ENCODE measurements around the gene TRAF2. TPM values are rescaled to one million over a fixed set of nuclear protein-coding genes. Genes with fewer than 3 reads are reported as not detected.

Gene TRAF2
- polyA plus RNA-seq, 3 donors: 1.6 to 6.1 (median 2.0) TPM

- H3K36me3 Mint-ChIP-seq: peaks cover 61 to 78% of the 10 kb centered on the region in 2 donors
- peaks cover 52 to 79% of the 10 kb centered on the region in 2 donors for H3K36me3 ChIP-seq (replicated peaks in 1 of 2; ENCODE audit: control insufficient read depth in 1 of 2, insufficient read depth in 2 of 2, low read length in 2 of 2)
- peaks cover 0 to 1% (median 0%) of the 10 kb centered on the region in 3 donors for H3K27me3 Mint-ChIP-seq (ENCODE audit: low read depth in 3 of 3)
- DNase-seq: no peak
- H2AFZ ChIP-seq (ENCODE audit: insufficient read depth, low read depth, low read length, poor library complexity, severe bottlenecking): no peak overlapping the region
- no peak for TF ChIP-seq CTCF (IDR thresholded peaks at IDR 0.05)
- no peaks in the 10 kb centered on the region for H4K20me1 ChIP-seq (ENCODE audit: insufficient read depth, low read length)
- H3K27ac ChIP-seq (ENCODE audit: low read depth in 1 of 2, low read length in 2 of 2): no peak overlapping the region
- intact Hi-C loops (cut with micrococcal nuclease): no loop called here
- H3K4me1 Mint-ChIP-seq: no peaks in the 10 kb centered on the region
- H3K27me3 ChIP-seq (ENCODE audit: control insufficient read depth in 2 of 2, insufficient read depth in 2 of 2, low read length in 2 of 2): no peaks in the 10 kb centered on the region
- peak overlapping the region in 2 of 7 donors; percentile 54 to 78 for H3K27ac Mint-ChIP-seq
- no peak overlapping the region for H3K4me3 Mint-ChIP-seq
- peaks cover 0 to 2% (median 0%) of the 10 kb centered on the region in 7 donors for H3K9me3 Mint-ChIP-seq
- no peaks in the 10 kb centered on the region for H3K9me3 ChIP-seq (replicated peaks in 1 of 2; ENCODE audit: control insufficient read depth in 1 of 2, insufficient read depth in 1 of 2, low read length in 2 of 2)
- H3K4me1 ChIP-seq (ENCODE audit: control insufficient read depth in 1 of 2, insufficient read depth in 2 of 2, low read length in 2 of 2): no peaks in the 10 kb centered on the region
- no peak overlapping the region for H3K4me3 ChIP-seq (replicated peaks in 1 of 3; ENCODE audit: low read depth in 2 of 3, low read length in 3 of 3)
- no peak overlapping the region for H3K9ac ChIP-seq (ENCODE audit: insufficient read depth, low read length, poor library complexity, severe bottlenecking)
- no peaks in the 10 kb centered on the region for H3K79me2 ChIP-seq (ENCODE audit: insufficient read depth, low read length)
- H3K4me2 ChIP-seq (replicated peaks; ENCODE audit: extremely low read depth, low read length, poor library complexity, severe bottlenecking): no peak overlapping the region
- WGBS (ENCODE audit: insufficient coverage): 99% methylated on average over 15 of the region's 15 CpGs
Measured at GRCh38 chr9:136920069-136920468, 33.8 kb downstream of the TRAF2 start.

GRCh38 chr9:136920734-136921231 is 34.5 kb downstream of the TRAF2 start:
- intact Hi-C loops (cut with micrococcal nuclease): no loop called here
- H3K27ac Mint-ChIP-seq: no peak overlapping the region
- peaks cover 0 to 1% (median 0%) of the 10 kb centered on the region in 3 donors for H3K27me3 Mint-ChIP-seq (ENCODE audit: low read depth in 3 of 3)
- DNase-seq: no peak
- Histone ChIP-seq H3K27ac (ENCODE audit: low read depth in 1 of 2, low read length in 2 of 2) (no peak overlapping the region), H3K9ac (ENCODE audit: insufficient read depth, low read length, poor library complexity, severe bottlenecking) (no peak overlapping the region), H3K4me2 (replicated peaks; ENCODE audit: extremely low read depth, low read length, poor library complexity, severe bottlenecking) (no peak overlapping the region), H3K9me3 (replicated peaks in 1 of 2; ENCODE audit: control insufficient read depth in 1 of 2, insufficient read depth in 1 of 2, low read length in 2 of 2) (no peaks in the 10 kb centered on the region), H3K4me3 (replicated peaks in 1 of 3; ENCODE audit: low read depth in 2 of 3, low read length in 3 of 3) (no peak overlapping the region), H3K79me2 (ENCODE audit: insufficient read depth, low read length) (no peaks in the 10 kb centered on the region), H3K4me1 (ENCODE audit: control insufficient read depth in 1 of 2, insufficient read depth in 2 of 2, low read length in 2 of 2) (no peaks in the 10 kb centered on the region), H3K27me3 (ENCODE audit: control insufficient read depth in 2 of 2, insufficient read depth in 2 of 2, low read length in 2 of 2) (no peaks in the 10 kb centered on the region), H3K36me3 (replicated peaks in 1 of 2; ENCODE audit: control insufficient read depth in 1 of 2, insufficient read depth in 2 of 2, low read length in 2 of 2) (peaks cover 51 to 79% of the 10 kb centered on the region in 2 donors), H4K20me1 (ENCODE audit: insufficient read depth, low read length) (no peaks in the 10 kb centered on the region), H2AFZ (ENCODE audit: insufficient read depth, low read depth, low read length, poor library complexity, severe bottlenecking) (no peak overlapping the region)
- H3K36me3 Mint-ChIP-seq: peaks cover 55 to 78% of the 10 kb centered on the region in 2 donors
- WGBS (ENCODE audit: insufficient coverage): 97% methylated on average over 14 of the region's 14 CpGs
- H3K9me3 Mint-ChIP-seq: peaks cover 0 to 2% (median 0%) of the 10 kb centered on the region in 7 donors
- no peak for TF ChIP-seq CTCF (IDR thresholded peaks at IDR 0.05)
- H3K4me1 Mint-ChIP-seq: no peaks in the 10 kb centered on the region
- H3K4me3 Mint-ChIP-seq: no peak overlapping the region
